HG03064 (cell line): ENCODE results near the gene CHST13.

ENCODE experiments used
- ATAC-seq: cut with Tn5 transposase; IDR thresholded peaks from one replicate; pipeline ENCODE4 v1.9.1; 2021; ENCODE audit warnings: low read depth; ENCODE audit not compliant: unreplicated experiment

Gene CHST13

DNA sequence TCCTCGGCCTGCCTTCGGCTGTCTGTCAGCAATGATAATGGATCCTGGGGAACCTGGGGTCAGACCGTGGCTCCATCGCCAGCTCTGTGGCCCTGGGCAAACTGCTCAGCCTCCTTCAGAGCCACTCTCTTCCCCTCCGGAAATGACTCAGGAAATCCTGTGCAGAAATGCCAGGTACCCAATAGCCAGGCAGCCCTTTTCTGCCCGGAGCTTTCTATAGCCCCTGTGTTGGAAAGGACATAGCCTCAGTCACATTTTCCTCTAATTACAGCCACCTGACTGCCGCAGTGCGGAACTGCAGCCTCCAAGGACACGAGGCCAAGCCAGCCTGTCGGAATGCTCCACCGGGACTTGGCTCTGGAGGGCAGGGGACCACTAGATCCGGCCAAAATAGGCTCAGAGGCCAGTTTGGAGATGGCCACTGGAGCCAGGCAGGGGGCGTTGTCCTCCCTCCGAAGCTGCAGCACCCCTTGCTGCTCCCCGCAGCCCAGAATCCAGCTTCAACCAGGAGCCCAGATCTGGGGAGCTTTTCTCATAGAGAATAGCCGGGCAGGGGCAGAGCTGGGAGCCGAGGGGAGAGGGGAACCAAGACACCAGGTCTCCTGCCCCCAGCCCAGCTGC lies 36.7 kb upstream of the CHST13 start:
- no peak for ATAC-seq

DNA sequence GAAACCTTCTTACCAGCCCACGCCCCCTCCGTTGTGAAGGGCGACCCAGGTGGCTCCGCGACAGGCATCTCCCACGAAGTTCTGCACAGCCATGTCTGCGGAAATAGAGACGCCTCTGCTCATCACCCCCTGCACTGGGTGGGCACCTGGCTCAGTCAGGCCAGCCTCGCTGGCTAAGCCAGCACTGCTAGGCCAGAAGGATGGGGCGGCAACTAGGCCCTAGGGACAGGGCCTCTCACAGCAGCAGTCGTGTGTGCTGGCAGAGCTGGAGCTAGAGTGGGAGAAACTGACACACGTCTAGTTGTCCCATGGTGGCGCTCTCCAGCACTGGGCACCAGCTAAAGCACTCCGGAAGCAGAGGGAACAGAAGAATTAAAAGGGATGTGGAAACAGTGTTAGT lies 35.8 kb upstream of the CHST13 start:
- ATAC-seq, result no peak

DNA sequence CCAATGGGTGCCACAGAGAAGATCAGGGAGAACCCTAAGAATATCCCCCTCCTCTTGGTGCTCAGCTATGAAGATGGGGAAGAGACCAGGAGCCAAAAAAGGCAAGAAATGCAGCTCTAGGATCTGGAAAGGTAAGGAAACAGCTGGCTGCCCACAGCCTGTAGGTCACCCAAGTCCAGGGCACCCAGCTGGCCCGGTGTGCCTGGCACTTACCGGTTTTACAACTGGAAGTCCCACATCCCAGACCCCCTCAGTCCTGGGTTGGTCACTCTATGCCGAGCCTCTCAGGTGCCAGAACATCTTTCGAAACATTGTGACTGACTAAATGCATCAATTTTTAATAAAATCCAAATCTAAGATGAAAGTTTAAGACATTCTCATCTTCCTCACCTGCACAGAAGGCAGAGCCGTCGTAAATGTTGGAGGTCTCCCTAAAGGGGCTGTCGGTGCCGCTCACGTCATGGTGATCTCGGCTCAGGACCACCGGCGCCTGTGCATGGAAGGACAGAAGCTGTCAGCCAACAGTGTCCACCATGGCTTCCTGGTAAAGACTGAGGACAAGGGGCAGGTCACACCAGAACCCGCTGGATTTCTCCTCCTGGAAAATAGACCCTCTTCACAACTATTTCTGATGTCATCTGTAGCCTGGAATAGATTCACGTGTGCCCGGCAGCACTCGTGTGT lies 34.9 kb upstream of the CHST13 start:
- no peak for ATAC-seq

DNA sequence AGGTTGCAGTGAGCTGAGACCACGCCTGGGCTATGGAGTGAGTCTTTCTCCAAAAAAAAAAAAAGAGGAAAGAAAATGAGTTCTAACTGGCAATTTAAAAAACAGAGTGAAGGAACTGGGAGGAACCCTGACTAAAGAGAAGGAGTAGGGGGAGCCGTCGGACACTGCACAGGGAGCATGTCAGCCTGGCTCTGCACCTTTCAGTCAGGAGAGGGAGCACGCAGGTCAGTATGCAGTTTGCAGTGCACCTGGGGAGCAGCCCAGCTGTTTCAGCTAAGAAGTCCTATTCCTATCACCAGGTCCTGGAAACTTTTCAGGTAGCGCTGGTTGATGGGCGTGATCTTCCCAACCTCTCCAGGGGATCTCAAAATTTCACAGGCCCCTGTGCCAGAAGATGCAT lies 33.3 kb upstream of the CHST13 start:
- no peak for ATAC-seq

DNA sequence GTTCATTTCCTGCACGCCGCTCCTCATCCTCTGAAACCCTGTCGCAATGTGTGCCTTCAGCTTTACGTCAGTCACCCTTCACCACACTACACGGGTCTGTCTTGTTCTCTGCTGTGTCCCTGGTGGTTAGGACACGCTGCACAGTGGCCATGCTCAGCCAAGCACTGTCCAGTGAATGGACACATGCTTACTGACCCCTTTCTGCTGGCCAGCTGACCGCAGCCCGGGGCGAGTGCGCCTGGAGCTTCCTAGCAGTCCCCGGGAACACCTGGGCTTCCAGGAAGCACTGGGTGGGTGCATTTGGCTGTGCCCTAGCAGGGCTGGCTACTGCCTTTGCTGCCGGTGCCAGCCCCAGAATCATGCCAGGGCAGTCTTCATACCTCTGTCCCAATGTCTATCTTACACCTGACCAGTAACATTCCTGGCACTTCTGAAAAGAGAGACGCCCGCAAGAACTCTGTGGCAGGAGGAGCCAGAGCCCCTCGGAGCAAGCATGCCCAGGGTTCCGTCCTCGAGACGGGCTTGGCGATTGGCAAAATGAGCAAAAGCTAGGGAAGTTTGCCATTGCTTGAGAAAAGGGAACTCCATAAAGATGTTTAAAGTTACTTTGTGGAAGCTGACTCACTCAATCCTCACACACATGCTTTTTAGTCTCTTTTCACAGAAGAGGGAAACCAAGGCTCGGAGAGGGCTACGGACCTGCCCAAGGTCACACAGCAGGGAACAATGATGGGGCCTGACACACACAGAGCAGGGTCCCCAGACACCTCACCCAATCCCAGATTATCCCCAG lies 32.5 kb upstream of the CHST13 start:
- no peak for ATAC-seq

DNA sequence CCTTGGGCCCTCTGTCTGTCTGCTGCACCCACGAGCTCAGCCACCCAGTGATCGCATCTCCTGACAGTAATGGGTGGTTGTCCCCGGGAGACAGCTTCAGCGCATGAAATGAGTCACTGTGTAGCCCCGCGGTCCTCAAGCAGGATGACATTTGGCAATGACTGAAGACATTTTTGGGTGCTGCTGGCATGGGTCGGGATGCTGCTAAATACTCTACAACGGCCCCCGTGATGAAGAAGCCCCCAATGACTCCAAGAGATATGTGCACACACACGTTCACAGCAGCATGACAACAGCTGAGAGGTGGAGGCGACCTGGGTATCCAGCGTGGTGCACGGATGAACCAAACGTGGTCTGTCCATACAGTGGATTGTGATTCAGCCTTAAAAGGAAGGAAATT lies 30.9 kb upstream of the CHST13 start:
- no peak for ATAC-seq

DNA sequence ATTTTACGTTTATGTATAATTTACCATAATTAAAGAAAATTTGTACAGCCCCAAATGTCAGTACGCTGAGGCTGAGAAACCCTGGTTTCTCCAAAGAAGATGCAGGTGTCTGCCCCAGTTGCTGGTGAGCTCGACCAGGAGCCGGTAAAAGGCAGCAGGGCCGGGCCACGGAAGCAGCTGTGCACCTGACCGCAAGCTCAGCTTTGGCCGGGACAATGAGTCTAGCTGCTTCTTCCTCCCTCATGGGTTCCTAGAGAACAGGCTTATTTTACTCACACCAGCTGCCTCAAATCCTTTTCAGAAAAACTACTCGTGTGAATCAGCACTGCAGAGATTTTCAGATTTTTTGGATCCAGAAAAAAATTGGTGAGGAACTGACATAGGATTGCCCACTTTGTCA lies 30.2 kb upstream of the CHST13 start:
- no peak for ATAC-seq

DNA sequence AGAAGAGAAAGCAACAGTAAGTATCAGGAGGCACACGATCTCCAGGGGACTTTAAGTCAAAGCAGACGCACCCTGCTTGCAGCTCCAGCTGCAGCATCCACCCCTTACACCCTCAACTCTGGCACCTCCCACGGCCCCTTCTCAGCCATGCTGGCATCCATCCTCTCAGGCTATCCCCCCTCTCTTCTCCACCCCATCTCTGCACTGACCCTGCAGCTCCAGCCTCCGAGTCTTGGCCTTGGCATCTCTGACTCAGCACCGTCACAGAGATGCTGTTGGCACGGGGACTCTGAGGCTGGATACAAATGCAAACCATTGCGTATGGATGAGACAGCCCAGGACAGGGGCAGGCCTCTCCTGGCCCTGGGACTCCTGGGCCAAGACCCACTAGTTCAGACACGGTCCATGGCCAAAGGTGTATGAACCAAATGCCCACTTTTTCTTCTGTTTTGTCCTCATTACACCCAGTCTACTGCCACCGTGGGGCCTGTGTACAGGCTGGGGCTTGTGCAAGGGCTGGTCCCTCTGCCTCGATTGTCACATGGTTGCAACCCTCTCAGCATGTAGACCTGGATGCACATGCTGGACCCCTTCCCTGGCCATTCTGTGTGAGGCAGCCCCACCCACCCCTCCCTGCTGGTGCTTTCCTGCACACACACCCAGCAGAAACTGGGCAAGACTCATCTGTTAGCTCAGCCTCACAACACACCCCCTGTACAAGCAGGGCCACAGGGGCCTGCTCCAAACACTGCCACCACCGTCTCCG lies 29.6 kb upstream of the CHST13 start:
- no peak for ATAC-seq

DNA sequence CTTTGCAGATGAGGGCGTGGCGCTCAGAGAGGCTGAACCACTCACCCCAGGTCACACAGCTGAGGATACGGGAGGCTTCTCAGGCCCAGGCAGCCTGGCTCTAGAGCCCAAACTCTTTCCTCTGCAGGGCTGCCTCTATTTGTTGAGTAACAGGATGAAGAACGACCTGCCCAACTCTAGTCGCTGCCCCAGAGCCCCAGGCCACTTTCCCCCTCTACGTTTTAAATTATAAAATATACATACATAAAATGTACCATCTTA lies 29.1 kb upstream of the CHST13 start:
- no peak for ATAC-seq

DNA sequence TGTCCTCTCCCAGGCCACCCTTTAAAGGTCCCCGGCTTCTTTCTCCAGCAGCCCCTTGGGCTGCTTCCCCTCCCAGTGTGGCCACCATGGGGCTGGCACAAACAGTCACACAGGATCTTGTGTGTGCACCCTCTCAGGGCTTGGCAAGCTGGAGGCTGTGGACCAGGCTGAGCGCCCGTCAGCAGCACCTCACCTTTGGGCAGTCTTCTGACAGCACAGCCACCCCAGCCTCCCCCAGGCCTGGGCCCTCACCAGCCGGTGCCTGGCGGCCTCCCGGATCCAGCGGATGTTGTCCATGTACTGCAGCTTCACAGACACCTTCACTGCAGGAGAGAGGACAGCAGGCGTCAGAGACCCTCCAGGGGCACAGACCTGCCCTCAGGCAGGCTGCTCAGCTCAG lies 28.2 kb upstream of the CHST13 start:
- no peak for ATAC-seq

DNA sequence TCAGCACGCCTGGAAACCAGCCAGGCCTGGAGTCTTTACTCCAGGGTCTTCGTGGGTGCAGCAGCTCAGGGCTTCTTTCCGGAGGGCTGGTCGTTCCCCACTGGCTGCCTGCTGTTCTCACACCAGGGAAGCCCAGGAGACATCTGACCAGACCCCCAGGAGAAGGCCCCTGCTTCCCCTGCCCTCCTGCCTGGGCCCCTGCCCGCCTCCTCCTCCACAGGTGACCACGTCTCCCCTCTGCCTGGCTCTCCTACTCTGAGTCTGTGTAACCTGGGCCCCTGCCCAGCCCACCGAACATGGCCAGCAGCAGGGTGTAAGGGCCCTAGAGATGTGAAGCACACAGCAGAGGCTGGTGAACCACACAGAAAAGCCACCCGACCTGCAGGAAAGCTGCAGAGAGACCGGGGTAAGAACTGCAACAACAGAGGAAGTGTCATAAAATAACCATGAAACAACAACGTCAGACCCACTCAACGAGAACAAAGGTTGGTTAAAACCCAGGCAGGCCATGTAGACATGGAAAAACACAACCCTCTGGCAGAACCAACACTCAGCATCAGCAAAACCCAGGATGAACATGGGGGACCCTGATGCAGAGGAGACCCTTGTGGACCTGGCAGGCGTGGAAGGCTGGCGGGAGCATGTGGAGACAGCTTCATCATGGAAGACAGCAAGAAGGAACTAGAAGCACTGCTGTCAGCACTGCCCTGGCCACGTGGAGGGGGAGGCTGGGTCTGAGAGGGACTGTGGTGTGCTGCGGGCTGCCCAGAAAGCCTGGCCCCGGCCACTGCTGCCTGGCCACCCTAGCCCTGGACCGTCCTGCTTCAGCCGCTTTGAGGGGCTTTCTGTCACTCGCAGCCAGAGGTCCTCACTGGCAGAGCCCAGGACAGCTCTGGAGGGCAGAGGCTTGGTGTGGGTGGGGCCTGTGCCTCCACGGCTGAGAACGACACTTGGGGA lies 26.8 kb upstream of the CHST13 start:
- no peak for ATAC-seq

DNA sequence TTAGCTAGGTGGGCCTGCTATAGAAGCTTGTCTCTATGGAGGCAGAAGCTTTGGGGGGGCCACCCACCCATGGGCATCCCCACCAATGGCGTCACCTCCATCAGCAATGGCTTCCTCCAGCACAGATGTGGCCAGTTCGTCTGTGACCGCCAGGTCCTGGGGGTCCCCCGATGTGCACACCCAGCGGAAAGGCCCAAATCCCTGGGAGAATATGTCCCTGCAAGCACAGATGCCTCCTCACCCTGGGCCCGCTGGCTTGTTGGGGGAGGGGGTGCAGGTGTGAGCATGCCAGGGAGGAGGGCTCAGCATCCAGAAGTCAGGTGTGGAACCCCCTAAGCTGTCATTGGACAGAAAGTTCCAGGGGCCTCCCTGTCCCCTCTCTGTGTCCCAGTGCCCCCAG lies 26.0 kb upstream of the CHST13 start:
- ATAC-seq, result no peak

DNA sequence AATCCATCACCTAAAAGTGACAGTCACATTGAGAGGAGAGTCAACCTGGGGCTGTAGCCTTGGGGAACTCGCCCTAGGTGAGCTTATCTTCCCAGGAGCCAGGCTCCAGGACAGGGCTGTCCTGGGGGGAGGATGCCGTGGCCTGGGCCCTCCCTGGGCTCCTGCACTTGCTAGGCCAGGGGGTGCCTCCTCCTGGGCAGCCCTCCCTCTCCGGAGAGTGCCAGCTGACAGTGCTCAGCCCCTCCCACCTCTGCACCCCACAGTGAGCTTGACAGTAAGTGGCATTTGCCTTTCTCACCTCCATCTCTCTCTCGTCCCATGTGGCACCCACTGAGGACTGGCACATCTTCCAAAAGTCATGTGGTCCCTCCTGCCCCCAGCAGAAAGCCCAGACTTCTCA lies 25.5 kb upstream of the CHST13 start:
- no peak for ATAC-seq

DNA sequence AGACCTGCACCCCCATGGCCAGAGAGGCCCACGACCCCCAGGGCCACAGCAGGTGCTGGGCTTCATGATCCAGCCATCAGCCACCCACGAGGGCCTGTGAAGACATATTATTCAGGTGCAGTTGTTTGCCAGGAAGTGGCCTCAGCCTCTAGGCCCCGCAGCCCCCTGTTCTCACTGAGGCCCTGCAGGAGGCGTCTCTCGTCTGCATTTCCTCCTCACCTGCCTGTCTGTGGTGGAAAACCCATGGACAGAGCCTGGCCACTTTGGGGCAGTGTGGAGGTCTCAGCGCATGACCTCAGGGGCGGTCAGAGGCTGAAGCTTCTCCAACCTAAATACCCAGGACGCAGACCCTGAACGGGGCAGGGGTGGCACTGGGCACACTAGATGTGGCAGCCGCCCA lies 25.0 kb upstream of the CHST13 start:
- ATAC-seq, result no peak

DNA sequence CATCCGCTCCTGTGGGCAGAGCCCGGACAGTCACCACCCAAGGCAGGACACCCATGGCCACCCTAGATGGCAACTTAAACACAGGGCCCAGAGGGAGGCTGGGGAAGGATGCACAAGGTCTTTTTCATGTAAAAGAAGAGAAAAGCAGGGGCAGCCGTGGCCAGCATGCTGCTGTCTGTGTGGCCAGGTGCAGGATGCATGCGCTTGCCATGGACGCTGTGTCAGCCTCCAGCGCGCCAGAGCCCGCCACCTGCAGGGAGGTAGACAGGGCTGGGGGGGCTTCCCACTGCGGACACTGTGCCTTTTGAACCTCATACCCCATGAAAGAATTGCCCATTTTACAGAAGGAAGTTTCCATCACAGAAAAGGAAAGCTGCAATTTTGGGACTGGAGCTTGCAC lies 24.6 kb upstream of the CHST13 start:
- ATAC-seq, result no peak

DNA sequence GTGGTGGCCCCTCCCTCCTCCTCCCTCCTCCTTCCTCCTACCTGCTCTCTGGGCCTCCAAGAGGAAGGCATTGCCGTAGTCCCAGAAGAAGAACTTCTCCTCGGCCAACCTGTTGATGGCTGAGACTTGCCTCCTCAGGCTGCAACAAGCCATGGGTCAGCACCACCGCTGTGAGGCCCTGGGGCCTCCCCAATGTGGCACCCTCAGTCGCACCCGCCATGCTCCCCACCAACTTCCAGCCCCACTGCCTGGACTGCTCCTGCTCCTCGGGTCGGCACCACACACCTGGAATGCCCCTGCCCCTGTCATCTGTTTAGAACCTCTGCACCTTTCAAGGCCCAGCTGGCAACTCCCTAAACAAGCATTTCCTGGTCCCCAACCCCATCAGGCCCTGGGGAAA lies 23.9 kb upstream of the CHST13 start:
- ATAC-seq, result no peak

DNA sequence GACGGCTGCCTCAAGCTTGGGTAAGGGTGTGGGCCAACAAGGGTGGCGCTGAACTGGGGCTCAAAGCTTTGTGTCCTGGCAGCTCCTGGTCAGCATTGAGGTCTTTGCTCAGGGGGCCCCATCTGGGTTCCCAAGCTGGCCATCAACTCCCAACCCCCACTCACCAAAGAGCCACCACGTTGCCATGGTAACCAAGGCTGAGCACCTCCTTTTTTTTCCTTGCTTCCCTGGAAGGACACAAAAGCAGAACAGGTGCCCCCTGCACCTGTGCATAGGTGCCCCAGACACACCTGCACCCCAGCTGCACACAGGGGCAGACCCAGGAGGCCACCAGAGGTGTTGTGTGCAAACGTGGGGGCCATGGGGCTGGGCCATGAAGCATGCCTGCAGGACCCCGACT lies 22.9 kb upstream of the CHST13 start:
- ATAC-seq, result no peak

DNA sequence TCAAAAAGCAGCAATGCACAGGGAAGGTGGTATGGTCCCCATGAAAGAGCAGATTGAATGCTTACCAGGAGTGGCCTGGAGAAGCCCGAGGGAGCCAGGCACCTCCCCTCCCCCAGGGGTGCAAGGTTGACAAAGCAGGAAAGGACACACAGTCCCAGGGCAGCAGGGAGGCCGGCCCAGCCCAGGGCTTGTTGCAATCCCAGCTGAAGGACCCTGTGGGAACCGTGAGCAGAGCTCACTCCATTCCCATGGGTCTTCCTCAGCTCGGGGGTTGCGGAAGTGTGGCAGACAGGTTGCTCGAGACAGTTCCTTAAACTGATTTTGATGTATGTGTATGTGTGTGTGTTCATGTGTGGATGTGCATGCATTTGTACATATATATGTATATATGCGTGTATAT lies 22.2 kb upstream of the CHST13 start:
- ATAC-seq, result no peak

DNA sequence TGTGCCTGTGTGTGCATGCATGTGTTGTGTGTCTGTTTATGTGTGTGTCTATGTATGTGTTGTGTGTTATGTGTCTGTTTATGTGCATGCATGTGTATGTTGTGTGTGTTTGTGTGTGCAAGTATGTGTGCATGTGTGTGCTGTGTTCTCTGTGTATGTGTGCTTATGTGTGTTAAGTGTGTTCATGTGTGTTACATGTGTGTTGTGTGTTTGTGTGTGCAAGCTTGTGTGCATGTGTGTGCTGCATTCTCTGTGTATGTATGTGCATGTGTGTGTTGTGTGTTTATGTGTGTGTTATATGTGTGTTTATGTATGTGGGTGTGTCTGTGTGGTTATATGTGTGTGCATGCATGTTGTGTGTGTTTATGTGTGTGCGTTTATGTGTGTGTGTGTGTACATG lies 21.3 kb upstream of the CHST13 start:
- ATAC-seq, result no peak

DNA sequence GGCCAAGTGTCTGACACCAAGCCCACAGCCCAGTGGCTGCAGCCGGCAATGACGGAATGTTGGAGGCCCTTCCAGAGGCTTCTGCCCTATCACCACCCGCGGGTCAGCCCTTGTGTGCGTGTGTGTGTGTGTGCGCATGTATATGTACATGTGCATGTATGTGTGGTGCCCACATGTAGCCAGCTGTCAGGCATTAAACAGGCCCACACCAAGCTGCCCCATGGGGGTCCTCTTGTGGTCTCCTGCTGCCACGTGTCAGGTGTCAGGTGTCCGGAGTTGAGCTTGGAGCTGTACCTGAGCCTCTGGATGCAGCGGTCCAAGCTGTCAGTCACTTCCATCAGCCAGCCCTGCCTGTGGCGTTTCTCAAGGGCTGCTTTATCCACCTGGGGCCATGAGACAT lies 20.3 kb upstream of the CHST13 start:
- ATAC-seq, result no peak
